GM12864 (cell line): ENCODE data around the gene KIF5C.

Experiments
- DNase-seq: peaks from one replicate; pipeline ENCODE4 v3.0.0-alpha.2; 2011; ENCODE audit warnings: low read depth
- H3K4me3 ChIP-seq: 2 replicates; pipeline ENCODE4 v1.5.1; 2011; ENCODE audit warnings: mild to moderate bottlenecking, low read depth, low read length, control low read depth
- TF ChIP-seq, protein P1 (sequence below): IDR thresholded peaks from 2 replicates; pipeline ENCODE4 v1.5.1; 2011; ENCODE audit warnings: low read depth, mild to moderate bottlenecking, moderate library complexity, low read length, control low read depth, inconsistent platforms; ENCODE audit errors: missing control alignments

KIF5C gene

DNA sequence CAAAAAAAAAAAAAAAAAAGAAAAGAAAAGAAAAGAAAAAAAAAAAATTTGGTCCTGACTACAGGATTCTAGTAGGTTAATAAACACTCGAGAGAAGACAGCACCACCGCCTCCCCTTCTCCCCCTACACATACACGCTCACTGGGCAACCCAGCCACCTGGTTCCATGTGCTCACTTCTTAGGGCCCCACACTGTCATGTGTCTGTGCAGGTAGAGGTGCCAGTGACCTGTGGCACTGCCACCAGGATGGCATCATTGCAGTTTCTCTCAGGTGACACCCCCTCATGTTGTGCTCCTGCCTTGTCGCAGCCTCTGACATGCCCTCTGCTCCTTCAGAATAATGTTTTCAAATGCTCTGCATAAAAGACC, 123.8 kb downstream of the KIF5C start:
- TF ChIP-seq, protein P1, sequence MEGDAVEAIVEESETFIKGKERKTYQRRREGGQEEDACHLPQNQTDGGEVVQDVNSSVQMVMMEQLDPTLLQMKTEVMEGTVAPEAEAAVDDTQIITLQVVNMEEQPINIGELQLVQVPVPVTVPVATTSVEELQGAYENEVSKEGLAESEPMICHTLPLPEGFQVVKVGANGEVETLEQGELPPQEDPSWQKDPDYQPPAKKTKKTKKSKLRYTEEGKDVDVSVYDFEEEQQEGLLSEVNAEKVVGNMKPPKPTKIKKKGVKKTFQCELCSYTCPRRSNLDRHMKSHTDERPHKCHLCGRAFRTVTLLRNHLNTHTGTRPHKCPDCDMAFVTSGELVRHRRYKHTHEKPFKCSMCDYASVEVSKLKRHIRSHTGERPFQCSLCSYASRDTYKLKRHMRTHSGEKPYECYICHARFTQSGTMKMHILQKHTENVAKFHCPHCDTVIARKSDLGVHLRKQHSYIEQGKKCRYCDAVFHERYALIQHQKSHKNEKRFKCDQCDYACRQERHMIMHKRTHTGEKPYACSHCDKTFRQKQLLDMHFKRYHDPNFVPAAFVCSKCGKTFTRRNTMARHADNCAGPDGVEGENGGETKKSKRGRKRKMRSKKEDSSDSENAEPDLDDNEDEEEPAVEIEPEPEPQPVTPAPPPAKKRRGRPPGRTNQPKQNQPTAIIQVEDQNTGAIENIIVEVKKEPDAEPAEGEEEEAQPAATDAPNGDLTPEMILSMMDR = no peak
- DNase-seq = no peak
- no peak overlapping the region for H3K4me3 ChIP-seq

DNA sequence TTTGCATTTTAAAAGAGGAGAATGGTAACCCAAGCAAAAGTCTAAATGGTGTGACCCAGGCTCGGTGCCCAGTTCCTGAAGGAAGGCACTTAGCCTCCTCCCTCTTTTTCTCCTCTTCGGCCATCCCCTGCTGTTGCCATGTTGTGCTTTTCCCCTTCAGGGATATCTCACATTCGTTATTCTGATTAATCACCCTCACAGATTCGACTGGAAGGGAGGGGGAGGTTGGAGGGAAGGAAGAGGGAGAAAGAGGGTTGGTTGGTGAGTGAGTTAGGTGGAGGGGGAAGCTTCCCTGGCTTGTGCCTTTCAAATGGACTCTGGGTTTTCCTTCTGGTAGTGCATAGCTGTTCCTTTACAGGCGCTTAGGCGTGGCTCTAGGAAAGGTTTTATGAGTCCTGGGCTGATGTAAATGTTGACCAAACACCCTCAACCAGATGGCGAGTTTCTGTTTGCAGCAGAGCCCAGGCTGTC, 124.5 kb downstream of the KIF5C start:
- no peak overlapping the region for H3K4me3 ChIP-seq
- no peak for DNase-seq
- TF ChIP-seq, protein P1 = no peak

DNA sequence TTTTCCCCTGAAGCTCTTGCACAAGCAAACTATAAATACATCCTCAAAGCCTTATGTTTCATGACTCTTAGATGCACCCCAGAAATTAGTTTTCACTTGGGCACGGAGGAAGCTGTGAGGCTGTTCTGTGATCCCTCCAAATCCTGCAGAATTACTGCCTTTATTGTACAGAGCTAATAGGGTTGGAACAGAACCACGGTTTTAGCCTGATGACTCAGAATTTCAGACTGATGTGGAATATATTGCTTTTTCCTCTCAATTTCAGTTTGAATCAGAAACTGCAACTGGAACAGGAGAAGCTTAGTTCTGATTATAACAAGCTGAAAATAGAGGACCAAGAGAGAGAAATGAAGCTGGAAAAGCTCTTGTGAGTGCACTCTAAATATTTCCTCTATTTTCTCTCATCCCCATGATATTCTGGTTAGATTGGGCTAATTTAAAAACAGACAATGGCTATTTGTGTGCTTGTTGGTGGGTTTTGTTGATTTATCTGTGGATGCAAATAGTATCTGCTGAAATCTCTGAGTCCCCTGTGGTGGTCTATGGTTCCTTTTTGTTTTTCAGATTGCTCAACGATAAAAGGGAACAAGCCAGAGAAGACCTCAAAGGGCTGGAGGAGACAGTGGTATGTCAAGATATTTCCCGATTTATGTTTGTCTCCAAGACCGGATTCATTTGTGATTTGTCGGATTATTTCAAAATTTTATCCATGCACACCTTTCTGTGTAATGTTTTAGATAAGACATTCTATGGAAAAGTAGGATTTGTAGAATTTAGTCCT, 125.3 kb downstream of the KIF5C start:
- H3K4me3 ChIP-seq = no peak overlapping the region
- DNase-seq = no peak
- TF ChIP-seq, protein P1 = no peak

DNA sequence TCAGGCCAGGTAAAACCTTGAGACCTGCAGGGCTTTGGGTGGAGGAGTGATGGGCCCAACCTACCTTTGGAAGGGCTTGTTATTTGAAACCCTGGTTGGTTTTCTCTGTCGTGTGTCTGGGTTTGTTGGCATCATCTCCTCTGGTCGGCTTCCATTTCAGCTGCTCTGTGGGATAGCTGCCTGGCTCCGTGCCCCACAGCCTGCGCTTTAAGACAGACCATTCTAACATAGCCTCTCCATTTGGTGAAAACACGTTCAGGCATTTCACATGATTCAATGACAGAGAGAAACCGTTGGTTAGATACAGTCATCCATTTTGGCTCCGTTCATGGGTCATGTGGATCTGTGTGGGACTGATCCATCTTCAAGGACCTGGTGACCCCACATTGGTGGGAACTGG, 126.5 kb downstream of the KIF5C start:
- TF ChIP-seq, protein P1 = no peak
- H3K4me3 ChIP-seq = no peak overlapping the region
- no peak for DNase-seq

DNA sequence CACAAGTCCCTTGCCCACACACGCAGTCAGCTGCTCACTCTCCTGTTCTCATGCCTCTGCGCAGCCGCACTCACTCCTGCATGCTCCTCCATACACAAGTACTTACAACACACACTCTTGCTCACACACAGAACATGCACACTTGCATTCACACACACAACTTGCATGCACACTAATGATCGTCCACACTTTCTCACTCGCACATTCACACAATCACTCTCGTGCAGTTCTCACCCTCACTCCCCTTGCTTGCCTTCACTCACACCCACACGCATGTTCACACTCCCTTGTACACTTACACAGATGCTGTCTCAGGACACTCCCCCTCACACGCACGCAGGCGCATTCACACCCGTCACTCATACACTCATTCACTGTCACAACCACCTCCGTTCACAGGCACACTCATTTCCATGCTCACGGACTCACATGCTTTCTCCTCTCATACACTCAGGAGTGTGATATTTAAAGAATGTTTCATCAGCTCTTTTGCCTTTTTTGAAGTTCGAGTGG, 127.4 kb downstream of the KIF5C start:
- H3K4me3 ChIP-seq = no peak overlapping the region
- DNase-seq = no peak
- TF ChIP-seq, protein P1 = no peak

DNA sequence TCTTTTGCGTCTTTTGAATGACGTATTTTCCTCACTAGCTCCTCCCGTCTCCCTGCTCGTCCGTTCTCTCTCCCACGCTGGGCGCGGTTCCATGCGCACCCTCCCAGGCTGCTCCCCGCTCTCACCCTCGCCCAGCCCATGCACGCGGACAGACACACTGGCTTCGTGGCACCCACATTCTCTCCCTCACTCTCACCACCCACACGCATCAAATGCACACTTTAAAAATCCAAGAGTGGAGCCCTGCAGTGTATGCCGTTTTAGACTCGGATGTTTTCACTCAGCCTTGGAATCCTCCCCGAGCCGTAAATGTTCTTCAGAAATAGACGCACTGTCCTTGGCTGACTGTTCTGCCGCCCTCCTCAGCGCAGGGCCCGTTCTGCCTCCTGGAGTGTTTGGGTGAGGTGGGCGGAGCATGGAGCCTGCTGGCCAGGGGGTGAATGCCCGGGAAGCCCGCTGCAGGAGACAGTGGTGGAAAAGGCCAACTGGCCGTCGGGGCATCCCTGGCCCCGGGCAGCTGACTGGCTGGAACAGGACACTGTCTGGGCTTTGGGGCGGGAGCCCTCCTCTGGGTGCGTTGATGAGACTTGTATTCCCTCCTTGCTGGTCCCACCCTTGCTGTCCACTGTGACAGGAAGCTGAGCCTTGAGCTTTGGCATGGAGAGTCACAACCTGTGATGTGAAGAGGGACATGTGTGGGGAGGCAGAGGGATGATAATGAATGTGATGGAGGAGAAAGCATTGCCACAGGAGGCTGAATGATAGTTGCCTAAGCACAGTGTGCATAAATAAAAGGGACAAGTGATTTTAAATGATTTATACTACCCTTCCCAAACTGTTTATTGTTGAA, 128.1 kb downstream of the KIF5C start:
- TF ChIP-seq, protein P1 = no peak
- no peak for DNase-seq
- H3K4me3 ChIP-seq = no peak overlapping the region
